Measurements from ENCODE around the gene ZNF442.
"Not testable (repeated sequence)": the region's sequence is repeated elsewhere in the genome, so short reads cannot be mapped to it uniquely, and the experiment has no call there.

ZNF442 gene

GRCh38 chr19:12365236-12366162, at the start of gene ZNF442:
TSS of gene ZNF442 (minus strand) at chr19:12365683. CDS start at chr19:12363631, 2,052 bp downstream.
- peak within 1 kb of the TSS; percentile 61 to 64 for H3K4me3 ChIP-seq (ENCODE audit: low read depth in 1 of 2, low read length in 1 of 2)
- TF ChIP-seq, protein P1, sequence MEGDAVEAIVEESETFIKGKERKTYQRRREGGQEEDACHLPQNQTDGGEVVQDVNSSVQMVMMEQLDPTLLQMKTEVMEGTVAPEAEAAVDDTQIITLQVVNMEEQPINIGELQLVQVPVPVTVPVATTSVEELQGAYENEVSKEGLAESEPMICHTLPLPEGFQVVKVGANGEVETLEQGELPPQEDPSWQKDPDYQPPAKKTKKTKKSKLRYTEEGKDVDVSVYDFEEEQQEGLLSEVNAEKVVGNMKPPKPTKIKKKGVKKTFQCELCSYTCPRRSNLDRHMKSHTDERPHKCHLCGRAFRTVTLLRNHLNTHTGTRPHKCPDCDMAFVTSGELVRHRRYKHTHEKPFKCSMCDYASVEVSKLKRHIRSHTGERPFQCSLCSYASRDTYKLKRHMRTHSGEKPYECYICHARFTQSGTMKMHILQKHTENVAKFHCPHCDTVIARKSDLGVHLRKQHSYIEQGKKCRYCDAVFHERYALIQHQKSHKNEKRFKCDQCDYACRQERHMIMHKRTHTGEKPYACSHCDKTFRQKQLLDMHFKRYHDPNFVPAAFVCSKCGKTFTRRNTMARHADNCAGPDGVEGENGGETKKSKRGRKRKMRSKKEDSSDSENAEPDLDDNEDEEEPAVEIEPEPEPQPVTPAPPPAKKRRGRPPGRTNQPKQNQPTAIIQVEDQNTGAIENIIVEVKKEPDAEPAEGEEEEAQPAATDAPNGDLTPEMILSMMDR (IDR thresholded peaks at IDR 0.05) = no peak
- peaks cover 11 to 14% of the 10 kb centered on the region in 2 experiments for H3K4me1 ChIP-seq (ENCODE audit: control insufficient read depth in 1 of 2, insufficient read depth in 1 of 2, low read depth in 1 of 2, low read length in 1 of 2)
- no peak within 1 kb of the TSS for H3K27ac ChIP-seq
- peaks cover 13% of the 10 kb centered on the region for H3K27me3 ChIP-seq
- H3K9me3 ChIP-seq = no peaks in the 10 kb centered on the region
- H3K36me3 ChIP-seq = no peaks in the 10 kb centered on the region

DNA sequence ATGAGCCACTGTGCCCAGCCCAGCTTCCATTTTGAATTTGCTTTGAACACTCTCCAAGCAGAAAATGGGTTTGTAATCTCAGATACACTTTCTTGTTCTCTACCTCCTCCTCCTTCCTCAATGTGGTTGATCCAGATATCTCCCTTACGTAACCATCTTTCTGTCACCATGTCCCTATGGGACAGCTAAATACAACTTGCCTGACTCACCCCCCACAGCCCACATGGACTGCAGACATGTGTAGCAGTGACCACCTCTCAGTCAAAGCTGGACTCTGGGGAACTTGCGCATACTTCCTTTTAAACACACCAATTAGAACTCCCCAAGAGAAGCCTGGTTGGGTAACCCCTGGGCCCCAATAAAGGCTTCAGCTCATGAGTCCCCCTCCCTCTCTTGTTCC, 46.4 kb upstream of the ZNF442 start:
- no peak overlapping the region for H3K4me3 ChIP-seq (ENCODE audit: low read depth in 1 of 2, low read length in 1 of 2)
- TF ChIP-seq, protein P1 (IDR thresholded peaks at IDR 0.05) = no peak
- no peak overlapping the region for H3K27ac ChIP-seq
- H3K36me3 ChIP-seq = no peaks in the 10 kb centered on the region
- H3K9me3 ChIP-seq = peaks cover 2% of the 10 kb centered on the region
- H3K4me1 ChIP-seq (ENCODE audit: control insufficient read depth in 1 of 2, insufficient read depth in 1 of 2, low read depth in 1 of 2, low read length in 1 of 2) = no peaks in the 10 kb centered on the region
- no peaks in the 10 kb centered on the region for H3K27me3 ChIP-seq

DNA sequence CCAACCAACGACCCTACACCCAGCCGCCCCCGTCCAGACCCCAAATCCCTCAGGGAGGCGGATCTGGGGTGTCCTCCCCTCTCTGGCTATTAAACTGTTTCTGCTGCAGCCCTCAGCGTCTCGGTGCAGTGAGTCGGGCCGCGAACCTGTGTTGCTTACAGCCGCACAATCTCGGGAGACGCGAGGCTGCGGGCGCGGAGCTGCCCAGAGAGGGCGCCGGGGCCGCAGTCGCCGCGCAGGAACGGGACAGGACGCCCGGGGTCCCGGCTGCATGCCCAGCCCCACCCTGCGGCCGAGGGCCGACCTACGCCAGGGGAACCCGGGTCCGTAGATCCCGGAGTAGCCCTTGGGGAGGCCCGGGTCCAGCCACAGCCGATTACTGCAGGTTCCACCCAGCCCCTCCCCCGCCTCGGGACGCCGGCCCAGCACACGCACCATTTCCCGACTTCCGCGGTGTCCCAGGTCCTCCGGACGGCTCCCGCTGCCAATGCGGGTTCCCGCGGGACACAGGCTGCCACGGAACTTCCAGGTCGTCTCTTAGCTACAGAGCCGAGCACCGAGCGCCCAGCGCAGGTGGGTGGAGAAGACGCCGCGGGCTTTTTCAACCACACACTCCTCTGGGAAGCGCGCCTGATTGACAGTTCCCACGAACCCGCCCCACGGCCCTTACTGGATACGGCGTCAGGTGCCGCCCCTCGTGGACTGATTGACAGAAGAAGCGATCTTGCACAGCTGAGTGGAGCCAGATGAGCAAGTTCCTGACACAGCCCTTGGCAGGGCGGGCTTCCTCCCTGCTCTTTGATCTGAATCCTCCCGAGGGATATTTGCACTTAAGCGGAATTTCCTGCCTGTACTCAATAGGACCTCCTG, 35.4 kb upstream of the ZNF442 start, which contains the start of gene ZNF799:
TSS of gene ZNF799 (minus strand) at position 639 of the 870 bp plus-strand sequence. CDS start at position 438, 201 bp downstream.
- no peaks in the 10 kb centered on the region for H3K27me3 ChIP-seq
- H3K36me3 ChIP-seq = no peaks in the 10 kb centered on the region
- H3K9me3 ChIP-seq = no peaks in the 10 kb centered on the region
- H3K27ac ChIP-seq = peak within 1 kb of the TSS; percentile 79
- H3K4me3 ChIP-seq (ENCODE audit: low read depth in 1 of 2, low read length in 1 of 2) = peak within 1 kb of the TSS; percentile 90 to 91
- H3K4me1 ChIP-seq (ENCODE audit: control insufficient read depth in 1 of 2, insufficient read depth in 1 of 2, low read depth in 1 of 2, low read length in 1 of 2) = peaks cover 6 to 9% of the 10 kb centered on the region in 2 experiments
- TF ChIP-seq, protein P1 (IDR thresholded peaks at IDR 0.05) = no peak

DNA sequence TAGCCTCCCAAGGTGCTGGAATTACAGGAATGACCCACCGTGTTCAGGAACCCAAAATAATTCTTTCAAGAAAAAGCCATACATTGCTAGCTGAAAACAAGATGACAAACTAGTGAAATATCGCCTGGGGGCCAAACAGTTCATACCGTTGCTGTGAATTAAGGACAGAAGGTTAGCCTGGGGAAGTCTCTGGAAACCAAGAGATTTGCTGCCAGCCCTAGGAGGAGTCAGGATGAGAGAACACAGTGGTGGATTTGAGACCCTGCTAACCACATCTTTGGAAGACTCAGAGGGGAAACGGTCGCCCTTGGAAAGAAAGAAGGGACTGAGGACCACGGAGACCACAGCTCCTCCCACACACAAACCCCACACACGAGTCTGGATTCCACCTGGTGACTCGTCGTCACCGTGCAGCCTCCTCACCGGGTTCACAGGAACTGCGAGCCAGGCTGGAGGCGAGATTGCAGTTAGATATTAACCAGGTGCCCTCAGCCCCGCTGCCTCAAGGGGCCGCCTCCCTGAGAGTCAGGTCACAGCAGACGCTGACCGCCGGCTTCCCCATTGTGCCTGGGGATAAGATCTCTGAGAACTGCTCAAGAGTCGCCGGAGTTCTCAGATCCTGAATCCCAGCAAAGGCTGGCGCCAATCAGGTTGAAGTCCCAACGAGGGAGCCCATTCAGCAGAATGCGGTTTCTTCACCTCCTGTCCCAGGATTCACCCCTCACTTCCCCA, 34.6 kb upstream of the ZNF442 start:
- peak overlapping the region; percentile 90 to 91 for H3K4me3 ChIP-seq (ENCODE audit: low read depth in 1 of 2, low read length in 1 of 2)
- peak overlapping the region; percentile 79 for H3K27ac ChIP-seq
- not testable (repeated sequence) for H3K36me3 ChIP-seq; H3K4me1 ChIP-seq (ENCODE audit: control insufficient read depth in 1 of 2, insufficient read depth in 1 of 2, low read depth in 1 of 2, low read length in 1 of 2); H3K9me3 ChIP-seq; H3K27me3 ChIP-seq

- not testable (repeated sequence) for H3K4me3 ChIP-seq (ENCODE audit: low read depth in 1 of 2, low read length in 1 of 2); H3K27me3 ChIP-seq; H3K27ac ChIP-seq; H3K4me1 ChIP-seq (ENCODE audit: control insufficient read depth in 1 of 2, insufficient read depth in 1 of 2, low read depth in 1 of 2, low read length in 1 of 2)
- Histone ChIP-seq H3K36me3 (peaks cover 16% of the 10 kb centered on the region), H3K9me3 (peaks cover 18% of the 10 kb centered on the region)
Observed at GRCh38 chr19:12391148-12391547, 25.7 kb upstream of the ZNF442 start.

DNA sequence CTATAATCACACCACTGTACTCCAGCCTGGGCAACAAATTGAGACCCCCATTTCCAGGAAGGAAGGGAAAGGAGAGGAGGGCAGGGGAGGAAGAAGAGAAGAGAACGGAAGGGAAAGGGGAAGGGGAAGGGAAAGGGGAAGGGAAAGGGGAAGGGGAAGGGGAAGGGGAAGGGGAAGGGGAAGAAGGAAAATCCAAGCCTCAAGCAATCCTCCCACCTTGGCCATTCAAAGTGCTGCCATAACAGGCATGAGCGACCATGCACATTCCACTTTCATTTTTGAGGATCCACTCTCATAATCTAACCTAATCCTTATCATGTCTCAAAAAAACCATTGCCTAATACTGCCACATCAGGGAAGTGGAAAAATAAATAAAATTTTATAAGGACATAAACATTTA, 20.9 kb upstream of the ZNF442 start:
- not testable (repeated sequence) for H3K9me3 ChIP-seq; H3K36me3 ChIP-seq; H3K4me3 ChIP-seq (ENCODE audit: low read depth in 1 of 2, low read length in 1 of 2); H3K4me1 ChIP-seq (ENCODE audit: control insufficient read depth in 1 of 2, insufficient read depth in 1 of 2, low read depth in 1 of 2, low read length in 1 of 2); H3K27ac ChIP-seq; H3K27me3 ChIP-seq

Data from neutrophil (primary cell).